ENCODE results near the gene FAM13A. TPM values are rescaled to one million over a fixed set of nuclear protein-coding genes. Genes with fewer than 3 reads are reported as not detected.
A peak's percentile ranks its signal among the peaks of the same experiment; 100 is the strongest.

Gene FAM13A
- 13.2 TPM for total RNA-seq

DNA sequence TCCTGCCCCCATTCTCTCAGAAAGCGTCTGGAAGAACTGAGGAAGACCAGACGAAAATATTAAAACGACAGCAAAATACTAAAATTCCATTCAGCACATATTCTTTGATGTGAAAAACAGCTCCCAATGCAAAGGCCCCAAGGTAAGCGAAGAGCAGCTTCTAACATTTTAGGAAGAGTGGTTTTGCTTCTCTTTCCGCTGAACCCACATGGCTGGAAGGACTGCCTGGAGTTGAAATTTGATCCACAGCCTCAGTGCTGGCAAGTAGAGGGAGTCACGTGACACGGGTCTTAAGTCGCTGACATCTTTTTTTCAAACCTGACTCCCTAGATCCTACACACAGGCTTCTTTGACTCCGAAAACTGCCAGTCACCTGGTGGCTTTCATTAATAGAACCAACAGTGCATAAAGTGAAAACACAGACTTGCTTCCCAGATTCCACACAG is at the start of gene FAM13A:
Gene FAM13A, minus strand, starts transcription at position 233 of the 446 bp plus-strand sequence. Its CDS starts 221 bp downstream, at position 12.
- H3K4me1 ChIP-seq, result peaks cover 0 to 9% of the 10 kb centered on the region in 2 donors
- no peaks in the 10 kb centered on the region for H3K27me3 ChIP-seq
- peak within 1 kb of the TSS; percentile 40 to 66 for H3K27ac ChIP-seq
- DNase-seq (ENCODE audit: low spot score in 2 of 2), result peak; percentile 30 to 91
- intact Hi-C loops (cut with DNase I), result loop anchor here (2.0 kb wide), 1 partner anchor 54 kb away; the partner anchor contains the start of gene TIGD2
- no peaks in the 10 kb centered on the region for H3K9me3 ChIP-seq
- TF ChIP-seq, protein P1, sequence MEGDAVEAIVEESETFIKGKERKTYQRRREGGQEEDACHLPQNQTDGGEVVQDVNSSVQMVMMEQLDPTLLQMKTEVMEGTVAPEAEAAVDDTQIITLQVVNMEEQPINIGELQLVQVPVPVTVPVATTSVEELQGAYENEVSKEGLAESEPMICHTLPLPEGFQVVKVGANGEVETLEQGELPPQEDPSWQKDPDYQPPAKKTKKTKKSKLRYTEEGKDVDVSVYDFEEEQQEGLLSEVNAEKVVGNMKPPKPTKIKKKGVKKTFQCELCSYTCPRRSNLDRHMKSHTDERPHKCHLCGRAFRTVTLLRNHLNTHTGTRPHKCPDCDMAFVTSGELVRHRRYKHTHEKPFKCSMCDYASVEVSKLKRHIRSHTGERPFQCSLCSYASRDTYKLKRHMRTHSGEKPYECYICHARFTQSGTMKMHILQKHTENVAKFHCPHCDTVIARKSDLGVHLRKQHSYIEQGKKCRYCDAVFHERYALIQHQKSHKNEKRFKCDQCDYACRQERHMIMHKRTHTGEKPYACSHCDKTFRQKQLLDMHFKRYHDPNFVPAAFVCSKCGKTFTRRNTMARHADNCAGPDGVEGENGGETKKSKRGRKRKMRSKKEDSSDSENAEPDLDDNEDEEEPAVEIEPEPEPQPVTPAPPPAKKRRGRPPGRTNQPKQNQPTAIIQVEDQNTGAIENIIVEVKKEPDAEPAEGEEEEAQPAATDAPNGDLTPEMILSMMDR (IDR thresholded peaks at IDR 0.05), result no peak
- no peaks in the 10 kb centered on the region for H3K36me3 ChIP-seq
- peak within 1 kb of the TSS; percentile 54 to 63 for H3K4me3 ChIP-seq

DNA sequence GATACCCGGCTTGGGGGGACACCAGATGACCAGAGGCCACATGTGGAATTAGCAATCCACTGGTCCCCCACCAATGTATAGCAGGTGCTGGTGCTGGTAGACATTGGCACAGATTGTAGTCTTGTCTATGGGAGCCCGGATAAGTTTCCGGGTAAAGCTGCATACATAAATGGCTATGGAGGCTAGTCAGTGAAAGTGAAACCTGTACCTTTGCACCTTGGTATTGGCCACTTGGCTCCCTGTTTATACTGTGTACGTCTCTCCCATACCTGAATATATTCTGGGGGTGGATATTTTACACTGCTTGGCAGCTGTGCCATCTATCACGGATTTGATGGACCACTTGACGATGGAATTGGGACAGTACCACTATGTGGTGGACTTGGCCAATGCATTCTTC is 48.7 kb upstream of the FAM13A start:
- peaks cover 0 to 4% of the 10 kb centered on the region in 2 donors for H3K4me1 ChIP-seq
- DNase-seq (ENCODE audit: low spot score in 2 of 2), result no peak
- intact Hi-C loops (cut with DNase I), result no loop called here
- TF ChIP-seq, protein P1 (IDR thresholded peaks at IDR 0.05), result no peak
- H3K9me3 ChIP-seq, result no peaks in the 10 kb centered on the region
- no peaks in the 10 kb centered on the region for H3K36me3 ChIP-seq
- H3K4me3 ChIP-seq, result no peak overlapping the region
- H3K27ac ChIP-seq, result no peak overlapping the region
- no peaks in the 10 kb centered on the region for H3K27me3 ChIP-seq

DNA sequence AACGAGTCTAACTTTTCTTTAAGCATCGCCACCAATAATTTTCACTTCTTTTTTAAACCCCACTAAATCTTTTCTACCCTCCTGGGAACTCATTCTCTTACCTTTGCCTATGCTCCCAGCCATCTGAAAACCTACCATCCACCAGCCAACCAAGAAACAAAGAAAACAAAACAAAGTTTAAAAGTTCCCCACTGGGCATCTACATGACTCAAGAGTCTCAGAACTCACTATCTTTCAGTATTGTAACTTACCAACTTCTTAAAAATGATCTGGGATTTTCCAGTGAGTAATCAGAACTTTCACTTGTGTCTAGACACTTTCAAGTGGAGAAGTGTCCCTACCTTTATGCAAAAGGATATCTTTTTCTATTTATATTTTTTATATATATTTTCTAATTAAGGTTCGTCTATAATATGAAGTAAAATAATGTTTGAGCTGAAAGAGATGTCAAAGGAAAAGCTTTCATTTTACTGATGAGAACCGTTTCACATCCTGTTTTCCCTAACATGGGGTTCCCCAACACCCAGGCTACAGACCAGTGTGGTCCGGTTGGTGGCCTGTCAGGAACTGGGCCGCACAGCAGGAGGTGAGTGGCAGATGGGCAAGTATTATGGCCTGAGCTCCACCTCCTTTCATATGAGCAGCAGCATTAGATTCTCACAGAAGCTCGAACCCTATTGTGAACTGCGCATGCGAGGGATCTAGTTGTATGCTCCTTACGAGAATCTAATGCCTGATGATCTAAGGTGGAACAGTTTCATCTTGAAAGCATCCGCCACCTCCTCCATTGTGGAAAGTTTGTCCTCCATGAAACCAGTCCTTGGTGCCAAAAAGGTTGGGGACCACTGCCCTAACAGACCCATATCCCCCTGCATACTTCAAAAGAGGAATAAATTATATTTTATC is 44.5 kb upstream of the FAM13A start:
- Histone ChIP-seq H3K9me3 (no peaks in the 10 kb centered on the region), H3K4me1 (no peaks in the 10 kb centered on the region), H3K27ac (no peak overlapping the region), H3K27me3 (no peaks in the 10 kb centered on the region), H3K4me3 (no peak overlapping the region), H3K36me3 (no peaks in the 10 kb centered on the region)
- TF ChIP-seq, protein P1 (IDR thresholded peaks at IDR 0.05), result no peak
- no peak for DNase-seq (ENCODE audit: low spot score in 2 of 2)
- intact Hi-C loops (cut with DNase I), result no loop called here

DNA sequence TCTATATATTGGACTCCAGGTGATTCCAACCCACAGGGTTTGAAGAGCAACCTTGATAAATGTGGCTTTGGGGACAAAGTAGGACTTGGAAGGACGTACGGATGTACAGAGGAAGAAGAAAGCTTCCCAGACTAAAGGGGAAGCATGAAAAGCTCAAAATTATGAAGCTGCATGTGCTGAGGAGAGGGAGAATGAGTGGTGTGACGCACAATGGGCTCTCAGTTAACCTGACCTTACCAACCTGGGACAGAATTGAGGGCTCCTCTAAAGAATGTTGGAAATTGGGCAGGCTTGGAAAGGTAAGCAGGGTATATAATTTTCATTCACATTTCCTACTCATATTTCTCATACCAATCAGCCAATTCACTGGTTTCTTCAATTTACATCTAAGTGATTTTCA is 43.9 kb upstream of the FAM13A start:
- no peaks in the 10 kb centered on the region for H3K36me3 ChIP-seq
- no peaks in the 10 kb centered on the region for H3K4me1 ChIP-seq
- H3K27ac ChIP-seq, result no peak overlapping the region

DNA sequence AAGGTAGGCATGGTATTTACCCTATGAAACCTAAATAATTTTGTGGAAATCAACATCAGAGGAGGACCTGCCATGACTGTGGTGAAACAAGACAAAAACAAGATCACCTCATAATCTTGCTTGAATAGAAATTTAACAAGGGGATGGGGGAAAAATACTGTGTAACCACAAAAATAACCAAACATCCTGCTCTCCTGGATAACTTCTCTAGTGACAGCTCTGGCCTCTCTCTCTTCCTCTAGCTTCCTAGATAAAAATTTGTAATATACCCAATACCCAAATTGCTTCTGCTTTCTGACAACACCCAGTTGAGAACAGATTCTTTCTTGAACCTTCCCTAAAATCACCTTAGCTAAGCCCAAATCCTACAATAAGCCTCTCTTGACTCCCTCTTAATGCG is 42.5 kb upstream of the FAM13A start:
- intact Hi-C loops (cut with DNase I), result no loop called here
- no peaks in the 10 kb centered on the region for H3K36me3 ChIP-seq

More for the DNA sequence above, 43.9 kb upstream of the FAM13A start:
- no peak overlapping the region for H3K4me3 ChIP-seq
- no peak for DNase-seq (ENCODE audit: low spot score in 2 of 2)
- TF ChIP-seq, protein P1 (IDR thresholded peaks at IDR 0.05), result no peak
- no peaks in the 10 kb centered on the region for H3K27me3 ChIP-seq
- no peaks in the 10 kb centered on the region for H3K9me3 ChIP-seq
- intact Hi-C loops (cut with DNase I), result no loop called here

More for the DNA sequence above, 42.5 kb upstream of the FAM13A start:
- H3K27ac ChIP-seq, result no peak overlapping the region
- no peaks in the 10 kb centered on the region for H3K27me3 ChIP-seq
- H3K9me3 ChIP-seq, result no peaks in the 10 kb centered on the region
- H3K4me1 ChIP-seq, result no peaks in the 10 kb centered on the region
- no peak for DNase-seq (ENCODE audit: low spot score in 2 of 2)
- no peak overlapping the region for H3K4me3 ChIP-seq
- TF ChIP-seq, protein P1 (IDR thresholded peaks at IDR 0.05), result no peak

Data from ascending aorta (tissue), 2 donors.